Measurements from ENCODE around the gene TRIM17. TPM values are rescaled to one million over a fixed set of nuclear protein-coding genes. Genes with fewer than 3 reads are reported as not detected.

Gene TRIM17, protein sequence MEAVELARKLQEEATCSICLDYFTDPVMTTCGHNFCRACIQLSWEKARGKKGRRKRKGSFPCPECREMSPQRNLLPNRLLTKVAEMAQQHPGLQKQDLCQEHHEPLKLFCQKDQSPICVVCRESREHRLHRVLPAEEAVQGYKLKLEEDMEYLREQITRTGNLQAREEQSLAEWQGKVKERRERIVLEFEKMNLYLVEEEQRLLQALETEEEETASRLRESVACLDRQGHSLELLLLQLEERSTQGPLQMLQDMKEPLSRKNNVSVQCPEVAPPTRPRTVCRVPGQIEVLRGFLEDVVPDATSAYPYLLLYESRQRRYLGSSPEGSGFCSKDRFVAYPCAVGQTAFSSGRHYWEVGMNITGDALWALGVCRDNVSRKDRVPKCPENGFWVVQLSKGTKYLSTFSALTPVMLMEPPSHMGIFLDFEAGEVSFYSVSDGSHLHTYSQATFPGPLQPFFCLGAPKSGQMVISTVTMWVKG
- total RNA-seq (1 to 10 TPM in 1 of 2 donors, under 1 TPM in 1; 0.62 to 2.5 TPM), polyA plus RNA-seq (not detected)
- long read RNA-seq, donor 1, partial matches to known transcripts: 0 of 3 reads
- long read RNA-seq, donor 1, other reads (novel, unspliced or antisense): 3 of 3 reads
- long read RNA-seq, donor 2, partial matches to known transcripts: 0 of 6 reads
- long read RNA-seq, donor 2, other reads (novel, unspliced or antisense): 6 of 6 reads

DNA sequence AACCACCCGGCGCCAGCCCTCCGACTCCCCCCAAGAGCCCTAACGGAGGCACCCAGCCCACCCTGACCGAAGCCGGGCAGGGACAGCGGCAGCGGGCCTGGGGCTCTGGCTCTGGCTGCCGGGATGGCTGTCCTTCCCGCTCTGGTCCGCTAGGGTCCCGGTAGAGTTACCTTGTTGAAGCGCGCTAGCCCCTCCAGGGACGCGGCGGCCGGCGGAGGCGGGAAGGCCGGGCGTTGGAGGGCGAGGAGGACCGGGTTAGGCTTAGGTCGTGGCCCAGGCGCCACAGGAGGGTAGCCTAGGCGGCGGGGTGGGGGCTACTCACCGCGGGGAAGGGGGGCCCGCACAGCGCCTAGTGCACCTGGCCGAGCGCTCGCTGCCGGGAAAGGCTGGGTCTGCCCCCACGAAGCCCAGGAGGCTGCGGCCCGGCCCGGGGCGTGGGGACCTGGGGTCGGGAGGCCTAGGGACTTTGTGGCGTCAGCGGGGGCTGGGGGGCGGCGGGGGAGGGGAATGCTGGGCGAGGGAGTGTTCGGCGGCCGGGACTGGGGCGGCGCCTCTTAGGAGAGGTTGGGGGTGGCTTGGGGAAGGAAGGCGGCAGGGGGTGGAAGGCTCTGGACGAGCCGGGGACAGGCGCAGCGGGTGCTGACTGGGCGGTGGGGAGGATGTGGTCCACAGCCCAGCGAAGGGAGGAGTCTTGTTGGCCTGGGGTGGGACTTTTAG is at the start of gene TRIM17:
TRIM17 (minus strand) TSS at position 645 of the 717 bp plus-strand sequence. CDS start 1,789 bp downstream, outside the sequence.
- Histone ChIP-seq H3K9me3 (ENCODE audit: control insufficient read depth, low read length) (no peaks in the 10 kb centered on the region), H3K4me3 (ENCODE audit: low read length in 2 of 2) (no peak within 1 kb of the TSS), H3K4me1 (ENCODE audit: control insufficient read depth in 1 of 2, insufficient read depth in 2 of 2, low read length in 2 of 2) (no peaks in the 10 kb centered on the region), H3K27ac (ENCODE audit: low read depth in 1 of 2, low read length in 2 of 2) (no peak within 1 kb of the TSS), H3K36me3 (ENCODE audit: control insufficient read depth in 1 of 2, insufficient read depth in 2 of 2, low read length in 1 of 2) (no peaks in the 10 kb centered on the region), H3K27me3 (ENCODE audit: control insufficient read depth in 1 of 2, insufficient read depth in 2 of 2, low read length in 1 of 2) (no peaks in the 10 kb centered on the region)
- peak; percentile 40 for ATAC-seq (ENCODE audit: low FRiP score)
- intact Hi-C loops (cut with DNase I): no loop called here
- 1% methylated on average over 56 to 59 of the region's 59 CpGs for WGBS, 2 donors
- DNase-seq: peak in 1 of 2 donors; percentile 78

GRCh38 chr1:228465571-228466146 is 49.0 kb upstream of the TRIM17 start:
- Histone ChIP-seq H3K9me3 (ENCODE audit: control insufficient read depth, low read length) (no peaks in the 10 kb centered on the region), H3K4me3 (ENCODE audit: low read length in 2 of 2) (no peak overlapping the region), H3K4me1 (ENCODE audit: control insufficient read depth in 1 of 2, insufficient read depth in 2 of 2, low read length in 2 of 2) (no peaks in the 10 kb centered on the region), H3K27ac (ENCODE audit: low read depth in 1 of 2, low read length in 2 of 2) (no peak overlapping the region), H3K27me3 (ENCODE audit: control insufficient read depth in 1 of 2, insufficient read depth in 2 of 2, low read length in 1 of 2) (no peaks in the 10 kb centered on the region), H3K36me3 (ENCODE audit: control insufficient read depth in 1 of 2, insufficient read depth in 2 of 2, low read length in 1 of 2) (no peaks in the 10 kb centered on the region)
- intact Hi-C loops (cut with DNase I): no loop called here
- no peak for DNase-seq
- no peak for ATAC-seq (ENCODE audit: low FRiP score)
- 48 to 59% methylated on average over 8 of the region's 8 CpGs for WGBS, 2 donors

DNA sequence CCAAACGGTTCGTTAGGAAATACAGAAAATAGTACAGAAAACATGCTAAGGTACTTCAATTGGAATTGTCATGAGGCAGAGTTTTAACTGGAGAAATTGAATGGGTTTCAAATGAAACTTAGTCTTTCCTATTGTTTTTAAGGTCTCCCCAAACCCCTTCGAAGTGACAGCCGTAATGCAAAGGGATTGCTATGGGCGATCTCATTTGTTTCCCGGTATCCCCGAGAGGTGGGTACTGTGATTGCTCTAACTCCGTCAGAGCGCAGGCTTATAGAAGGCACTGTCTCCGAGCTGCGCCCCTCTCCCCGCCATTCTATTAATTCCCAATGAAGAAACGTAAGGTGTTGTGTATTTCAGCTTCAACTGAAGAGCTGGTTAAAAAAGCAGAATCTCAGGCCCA is 48.5 kb upstream of the TRIM17 start:
- no peak overlapping the region for H3K27ac ChIP-seq (ENCODE audit: low read depth in 1 of 2, low read length in 2 of 2)
- no peaks in the 10 kb centered on the region for H3K27me3 ChIP-seq (ENCODE audit: control insufficient read depth in 1 of 2, insufficient read depth in 2 of 2, low read length in 1 of 2)

DNA sequence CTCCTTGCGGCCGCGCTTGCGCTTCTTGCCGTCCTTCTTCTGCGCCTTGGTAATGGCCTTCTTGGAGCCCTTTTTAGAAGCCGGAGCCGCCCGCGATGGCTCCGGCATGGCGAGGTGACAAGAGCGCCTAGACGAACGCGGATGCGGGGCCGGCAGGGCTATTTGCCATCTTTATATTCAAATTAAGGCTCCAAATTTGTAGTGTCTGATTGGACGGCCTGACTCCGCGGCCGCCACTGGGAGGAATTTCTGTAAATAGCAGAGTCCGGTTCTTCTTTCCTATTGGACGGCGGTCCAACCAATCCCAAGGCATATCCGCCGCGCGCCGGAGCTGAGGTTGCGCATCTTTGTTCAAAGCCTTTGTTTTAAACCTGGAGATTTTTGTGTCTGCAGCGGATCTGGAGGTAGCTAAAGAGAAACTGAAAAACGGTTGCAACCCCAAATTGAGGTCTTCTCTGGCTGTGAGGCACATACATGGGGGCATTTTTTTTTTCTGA is 47.9 kb upstream of the TRIM17 start:
- peak; percentile 77 for ATAC-seq (ENCODE audit: low FRiP score)
- intact Hi-C loops (cut with DNase I): no loop called here
- WGBS, 2 donors: 1 to 2% methylated on average over 33 of the region's 33 CpGs
- Histone ChIP-seq H3K27ac (ENCODE audit: low read depth in 1 of 2, low read length in 2 of 2) (no peak overlapping the region), H3K27me3 (ENCODE audit: control insufficient read depth in 1 of 2, insufficient read depth in 2 of 2, low read length in 1 of 2) (no peaks in the 10 kb centered on the region), H3K36me3 (ENCODE audit: control insufficient read depth in 1 of 2, insufficient read depth in 2 of 2, low read length in 1 of 2) (no peaks in the 10 kb centered on the region), H3K9me3 (ENCODE audit: control insufficient read depth, low read length) (no peaks in the 10 kb centered on the region), H3K4me3 (ENCODE audit: low read length in 2 of 2) (no peak overlapping the region), H3K4me1 (ENCODE audit: control insufficient read depth in 1 of 2, insufficient read depth in 2 of 2, low read length in 2 of 2) (no peaks in the 10 kb centered on the region)
- peak; percentile 86 for DNase-seq

More for the DNA sequence above, 48.5 kb upstream of the TRIM17 start:
- ATAC-seq (ENCODE audit: low FRiP score): no peak
- 9 to 16% methylated on average over 13 of the region's 13 CpGs for WGBS, 2 donors
- no peaks in the 10 kb centered on the region for H3K4me1 ChIP-seq (ENCODE audit: control insufficient read depth in 1 of 2, insufficient read depth in 2 of 2, low read length in 2 of 2)
- DNase-seq: no peak
- intact Hi-C loops (cut with DNase I): no loop called here
- no peak overlapping the region for H3K4me3 ChIP-seq (ENCODE audit: low read length in 2 of 2)
- H3K9me3 ChIP-seq (ENCODE audit: control insufficient read depth, low read length): no peaks in the 10 kb centered on the region
- no peaks in the 10 kb centered on the region for H3K36me3 ChIP-seq (ENCODE audit: control insufficient read depth in 1 of 2, insufficient read depth in 2 of 2, low read length in 1 of 2)

DNA sequence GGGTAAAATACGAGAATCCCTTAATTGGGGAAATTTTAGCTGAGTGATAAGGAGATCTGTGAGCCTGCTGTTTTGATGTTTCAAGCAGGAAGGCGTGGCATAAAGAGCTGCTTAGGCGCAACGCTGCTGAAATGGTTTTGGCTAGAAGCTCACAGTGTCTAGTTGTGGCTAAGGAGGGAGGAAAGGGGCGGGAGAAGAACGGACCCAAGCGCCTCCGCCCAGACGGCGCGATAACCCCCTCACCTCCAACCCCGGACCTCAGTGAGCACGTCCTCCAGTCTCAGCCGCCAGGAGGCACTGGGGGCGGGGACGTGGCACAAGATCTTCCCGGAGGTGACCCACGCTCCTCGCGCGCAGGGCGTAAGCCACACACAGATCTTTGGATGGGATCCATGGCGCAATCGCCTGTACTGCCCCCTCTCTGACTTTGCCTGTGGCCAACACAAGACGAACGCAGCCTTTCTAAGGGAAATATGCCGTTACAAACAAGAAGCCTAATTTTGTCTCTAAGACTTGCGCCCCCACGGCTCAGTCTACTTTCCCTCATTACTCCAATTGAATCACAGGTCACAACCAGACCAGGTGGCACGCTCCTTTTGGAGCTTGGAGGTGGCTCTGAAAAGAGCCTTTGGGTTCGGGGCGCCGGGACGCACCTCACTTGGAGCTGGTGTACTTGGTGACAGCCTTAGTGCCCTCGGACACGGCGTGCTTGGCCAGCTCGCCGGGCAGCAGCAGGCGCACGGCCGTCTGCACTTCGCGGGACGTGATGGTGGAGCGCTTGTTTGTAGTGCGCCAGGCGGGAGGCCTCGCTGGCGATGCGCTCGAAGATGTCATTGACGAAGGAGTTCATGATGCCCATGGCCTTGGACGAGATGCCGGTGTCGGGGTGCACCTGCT is 47.1 kb upstream of the TRIM17 start:
- no peaks in the 10 kb centered on the region for H3K9me3 ChIP-seq (ENCODE audit: control insufficient read depth, low read length)
- H3K4me3 ChIP-seq (ENCODE audit: low read length in 2 of 2): no peak overlapping the region
- intact Hi-C loops (cut with DNase I): no loop called here
- H3K27ac ChIP-seq (ENCODE audit: low read depth in 1 of 2, low read length in 2 of 2): no peak overlapping the region
- H3K4me1 ChIP-seq (ENCODE audit: control insufficient read depth in 1 of 2, insufficient read depth in 2 of 2, low read length in 2 of 2): no peaks in the 10 kb centered on the region
- H3K36me3 ChIP-seq (ENCODE audit: control insufficient read depth in 1 of 2, insufficient read depth in 2 of 2, low read length in 1 of 2): no peaks in the 10 kb centered on the region
- ATAC-seq (ENCODE audit: low FRiP score): peak; percentile 60
- no peaks in the 10 kb centered on the region for H3K27me3 ChIP-seq (ENCODE audit: control insufficient read depth in 1 of 2, insufficient read depth in 2 of 2, low read length in 1 of 2)
- DNase-seq: peak; percentile 61 to 76
- 4% methylated on average over 52 to 56 of the region's 56 CpGs for WGBS, 2 donors

- no peak for DNase-seq
- 57 to 62% methylated on average over 7 of the region's 7 CpGs for WGBS, 2 donors
- Histone ChIP-seq H3K27ac (ENCODE audit: low read depth in 1 of 2, low read length in 2 of 2) (no peak overlapping the region), H3K4me1 (ENCODE audit: control insufficient read depth in 1 of 2, insufficient read depth in 2 of 2, low read length in 2 of 2) (no peaks in the 10 kb centered on the region), H3K36me3 (ENCODE audit: control insufficient read depth in 1 of 2, insufficient read depth in 2 of 2, low read length in 1 of 2) (no peaks in the 10 kb centered on the region), H3K9me3 (ENCODE audit: control insufficient read depth, low read length) (no peaks in the 10 kb centered on the region), H3K4me3 (ENCODE audit: low read length in 2 of 2) (no peak overlapping the region), H3K27me3 (ENCODE audit: control insufficient read depth in 1 of 2, insufficient read depth in 2 of 2, low read length in 1 of 2) (no peaks in the 10 kb centered on the region)
- no peak for ATAC-seq (ENCODE audit: low FRiP score)
- intact Hi-C loops (cut with DNase I): no loop called here
These were observed 46.4 kb upstream of the TRIM17 start for GRCh38 chr1:228463009-228463558.

- H3K36me3 ChIP-seq (ENCODE audit: control insufficient read depth in 1 of 2, insufficient read depth in 2 of 2, low read length in 1 of 2): no peaks in the 10 kb centered on the region
- intact Hi-C loops (cut with DNase I): no loop called here
- ATAC-seq (ENCODE audit: low FRiP score): no peak
These were observed 45.9 kb upstream of the TRIM17 start for GRCh38 chr1:228462560-228462959.

More at GRCh38 chr1:228462560-228462959, 45.9 kb upstream of the TRIM17 start:
- WGBS, 2 donors: 77 to 82% methylated on average over 5 of the region's 5 CpGs
- Histone ChIP-seq H3K27me3 (ENCODE audit: control insufficient read depth in 1 of 2, insufficient read depth in 2 of 2, low read length in 1 of 2) (no peaks in the 10 kb centered on the region), H3K27ac (ENCODE audit: low read depth in 1 of 2, low read length in 2 of 2) (no peak overlapping the region), H3K4me3 (ENCODE audit: low read length in 2 of 2) (no peak overlapping the region), H3K9me3 (ENCODE audit: control insufficient read depth, low read length) (no peaks in the 10 kb centered on the region), H3K4me1 (ENCODE audit: control insufficient read depth in 1 of 2, insufficient read depth in 2 of 2, low read length in 2 of 2) (no peaks in the 10 kb centered on the region)
- DNase-seq: no peak

Measured in aorta (tissue), 5 donors.